Lower lobe of right lung (tissue), 2 donors: Measurements from ENCODE around the gene MUC20. TPM values are rescaled to one million over a fixed set of nuclear protein-coding genes. Genes with fewer than 3 reads are reported as not detected.
A peak's percentile ranks its signal among the peaks of the same experiment; 100 is the strongest.
"Not testable (repeated sequence)": the region's sequence is repeated elsewhere in the genome, so short reads cannot be mapped to it uniquely, and the experiment has no call there.

Source experiments
- ATAC-seq, 2 donors: fragments of 200-7000 bp; cut with Tn5 transposase; one replicate each; pipeline ENCODE4 v1.9.1; 2020 to 2022; ENCODE audit warnings: mild to moderate bottlenecking in 2 of 2, moderate library complexity in 2 of 2
- DNase-seq: peaks from one replicate; pipeline ENCODE4 v3.0.0-alpha.2; 2020
- H3K27ac ChIP-seq: fragments of 200-600 bp; one replicate; pipeline ENCODE4 v1.8.0; 2022
- H3K27me3 ChIP-seq: fragments of 200-600 bp; one replicate; pipeline ENCODE4 v1.8.0; 2022; ENCODE audit warnings: low read depth
- H3K36me3 ChIP-seq: fragments of 200-600 bp; one replicate; pipeline ENCODE4 v1.8.0; 2022; ENCODE audit warnings: mild to moderate bottlenecking
- H3K4me1 ChIP-seq: fragments of 200-600 bp; one replicate; pipeline ENCODE4 v1.8.0; 2022
- H3K4me3 ChIP-seq: fragments of 200-600 bp; one replicate; pipeline ENCODE4 v1.8.0; 2022; ENCODE audit warnings: mild to moderate bottlenecking
- H3K9me3 ChIP-seq: fragments of 200-600 bp; one replicate; pipeline ENCODE4 v1.8.0; 2022
- CTCF ChIP-seq: fragments of 200-600 bp; IDR thresholded peaks from one replicate; pipeline ENCODE4 v1.8.0; 2022; ENCODE audit warnings: antibody characterized with exemption, mild to moderate bottlenecking
- intact Hi-C: fragments of 100-400 bp; cut with DNase I; formaldehyde crosslinking; loops from one replicate; pipeline ENCODE4 v1.11.0; 2022
- total RNA-seq: library from RNA; stranded (reverse); fragmentation: NEBNext Ultra II Directional; extraction: Animal tissue kit (Norgen Biotek cat#: 25700); gene quantifications from one replicate; pipeline ENCODE4 v1.2.1, GENCODE V29; 2021
- donor health status: DM: no; HTN: yes; CAD: no; lungs with severe emphysema.

The MUC20 gene
- total RNA-seq, 1 donor from 2014 or later = 14.3 TPM

GRCh38 chr3:195732940-195733339 lies 12.2 kb downstream of the MUC20 start:
- Histone ChIP-seq H3K27me3 (no peaks in the 10 kb centered on the region), H3K4me1 (peaks cover 6% of the 10 kb centered on the region), H3K27ac (no peak overlapping the region), H3K4me3 (no peak overlapping the region), H3K36me3 (peaks cover 62% of the 10 kb centered on the region), H3K9me3 (no peaks in the 10 kb centered on the region)
- intact Hi-C loops = no loop called here
- ATAC-seq (peak in 1 of 2 donors; percentile 3), DNase-seq (peak; percentile 47)
- TF ChIP-seq CTCF = no peak

GRCh38 chr3:195735036-195735695 lies 14.4 kb downstream of the MUC20 start:
- H3K9me3 ChIP-seq = no peaks in the 10 kb centered on the region
- peak; percentile 30 for DNase-seq
- no peak overlapping the region for H3K4me3 ChIP-seq
- no peak overlapping the region for H3K27ac ChIP-seq
- H3K36me3 ChIP-seq = peaks cover 54% of the 10 kb centered on the region
- no peaks in the 10 kb centered on the region for H3K27me3 ChIP-seq
- peaks cover 6% of the 10 kb centered on the region for H3K4me1 ChIP-seq
- no peak for TF ChIP-seq CTCF
- intact Hi-C loops = no loop called here
- ATAC-seq = no peak

GRCh38 chr3:195736866-195737490 lies 16.2 kb downstream of the MUC20 start:
- peaks cover 37% of the 10 kb centered on the region for H3K36me3 ChIP-seq
- ATAC-seq (peak in 1 of 2 donors; percentile 25), DNase-seq (peak; percentile 36)
- intact Hi-C loops = no loop called here
- no peaks in the 10 kb centered on the region for H3K27me3 ChIP-seq
- H3K4me3 ChIP-seq = no peak overlapping the region
- H3K9me3 ChIP-seq = no peaks in the 10 kb centered on the region
- no peak overlapping the region for H3K27ac ChIP-seq
- H3K4me1 ChIP-seq = peaks cover 6% of the 10 kb centered on the region
- no peak for TF ChIP-seq CTCF

GRCh38 chr3:195737782-195738181 lies 17.0 kb downstream of the MUC20 start:
- intact Hi-C loops, H3K4me1 ChIP-seq, H3K27ac ChIP-seq, H3K4me3 ChIP-seq, H3K27me3 ChIP-seq, H3K9me3 ChIP-seq: not testable (repeated sequence)
- H3K36me3 ChIP-seq = peaks cover 29% of the 10 kb centered on the region
- peak; percentile 75 for DNase-seq
- ATAC-seq = peak; percentile 61 to 87

- no peaks in the 10 kb centered on the region for H3K9me3 ChIP-seq
- peak overlapping the region; percentile 32 for H3K27ac ChIP-seq
- H3K4me1 ChIP-seq = peaks cover 6% of the 10 kb centered on the region
- ATAC-seq = peak; percentile 25 to 32
- no peaks in the 10 kb centered on the region for H3K27me3 ChIP-seq
- peak; percentile 34 for DNase-seq
- no peak for TF ChIP-seq CTCF
- no peak overlapping the region for H3K4me3 ChIP-seq
- H3K36me3 ChIP-seq = peaks cover 23% of the 10 kb centered on the region
- intact Hi-C loops = no loop called here
These were observed 17.7 kb downstream of the MUC20 start for GRCh38 chr3:195738274-195739044.
